ENCODE measurements around the gene CTSD.

The CTSD gene

GRCh38 chr11:1755692-1756561 lies 7.8 kb downstream of the CTSD start:
- DNase-seq (ENCODE audit: low spot score) = no peak

- DNase-seq (ENCODE audit: low spot score) = no peak
Observed at GRCh38 chr11:1755344-1755691, 8.4 kb downstream of the CTSD start.

- DNase-seq (ENCODE audit: low spot score) = no peak
Observed at GRCh38 chr11:1754376-1755150, 9.2 kb downstream of the CTSD start.

GRCh38 chr11:1753929-1754305 lies 9.8 kb downstream of the CTSD start:
- no peak for DNase-seq (ENCODE audit: low spot score)

- no peak for DNase-seq (ENCODE audit: low spot score)
Observed at GRCh38 chr11:1753229-1753928, 10.3 kb downstream of the CTSD start.

- no peak for DNase-seq (ENCODE audit: low spot score)
Observed at GRCh38 chr11:1752907-1753228, 10.9 kb downstream of the CTSD start.

GRCh38 chr11:1751999-1752906 lies 11.5 kb downstream of the CTSD start:
- no peak for DNase-seq (ENCODE audit: low spot score)

GRCh38 chr11:1751531-1751921 lies 12.2 kb downstream of the CTSD start:
- DNase-seq (ENCODE audit: low spot score) = no peak

- DNase-seq (ENCODE audit: low spot score) = no peak
Observed at GRCh38 chr11:1750840-1751530, 12.7 kb downstream of the CTSD start.

GRCh38 chr11:1750481-1750839 lies 13.3 kb downstream of the CTSD start, which contains the start of gene IFITM10:
Gene IFITM10 (minus strand): TSS chr11:1750595. CDS start chr11:1750442, 153 bp downstream.
- no peak for DNase-seq (ENCODE audit: low spot score)

- no peak for DNase-seq (ENCODE audit: low spot score)
Observed at GRCh38 chr11:1749395-1750351, 14.1 kb downstream of the CTSD start.

GRCh38 chr11:1748636-1749394 lies 14.9 kb downstream of the CTSD start:
- DNase-seq (ENCODE audit: low spot score) = peak; percentile 55

- DNase-seq (ENCODE audit: low spot score) = peak; percentile 61
Observed at GRCh38 chr11:1747753-1748635, 15.7 kb downstream of the CTSD start.

- DNase-seq (ENCODE audit: low spot score) = no peak
Observed at GRCh38 chr11:1746956-1747752, 16.6 kb downstream of the CTSD start.

- DNase-seq (ENCODE audit: low spot score) = no peak
Observed at GRCh38 chr11:1746511-1746931, 17.2 kb downstream of the CTSD start.

GRCh38 chr11:1745701-1746320 lies 17.9 kb downstream of the CTSD start:
- DNase-seq (ENCODE audit: low spot score) = no peak
